A549 (cell line): ENCODE results near the gene KDELR3.

Experiments
- CBX2 ChIP-seq: fragments of 200-600 bp; sonication (generic); IDR thresholded peaks from 2 replicates; pipeline ENCODE4 v1.6.1; 2016; ENCODE audit warnings: low read depth, mild to moderate bottlenecking, borderline replicate concordance
- CEBPB ChIP-seq, 2 experiments: fragments of >200 bp in 1 of 2; sonication (Bioruptor Twin) in 1 of 2; formaldehyde crosslinking in 1 of 2; IDR thresholded peaks; 2 replicates each; pipeline ENCODE4 v1.6.1; 2012 to 2016
- EP300 ChIP-seq, 2 experiments: fragments of >200 bp; sonication (Bioruptor Twin); formaldehyde crosslinking; IDR thresholded peaks; 2 replicates in 1 of 2; 3 replicates in 1 of 2; pipeline ENCODE4 v1.6.1; 2016 to 2017
- JUN ChIP-seq, 2 experiments: fragments of >200 bp; sonication (Bioruptor Twin); formaldehyde crosslinking; IDR thresholded peaks; 2 replicates in 1 of 2; 3 replicates in 1 of 2; pipeline ENCODE4 v1.6.1; 2016 to 2017
- JUNB ChIP-seq: fragments of >200 bp; sonication (Bioruptor Twin); formaldehyde crosslinking; IDR thresholded peaks from 2 replicates; pipeline ENCODE4 v1.6.1; 2016
- KDM1A ChIP-seq: fragments of 200-600 bp; sonication (generic); IDR thresholded peaks from 2 replicates; pipeline ENCODE4 v1.6.1; 2016; ENCODE audit warnings: low read depth, mild to moderate bottlenecking
- POLR2A ChIP-seq: IDR thresholded peaks from 2 replicates; pipeline ENCODE4 v1.6.1; 2012; ENCODE audit warnings: mild to moderate bottlenecking, low read length
- POLR2AphosphoS2 ChIP-seq: conservative IDR thresholded peaks from 2 replicates; pipeline ENCODE4 v1.6.1; 2012; ENCODE audit warnings: low read length, improper control_type of control experiment, inconsistent platforms
- RAD21 ChIP-seq, 2 experiments: fragments of >200 bp in 1 of 2; sonication (Bioruptor Twin) in 1 of 2; formaldehyde crosslinking in 1 of 2; IDR thresholded peaks in 1 of 2; conservative IDR thresholded peaks in 1 of 2; 2 replicates in 1 of 2; 3 replicates in 1 of 2; pipeline ENCODE4 v1.6.1; 2012 to 2018; ENCODE audit warnings: inconsistent platforms in 1 of 2
- RCOR1 ChIP-seq: fragments of 150-350 bp; IDR thresholded peaks from 2 replicates; pipeline ENCODE4 v1.6.1; 2014; ENCODE audit warnings: antibody characterized with exemption, low read length, low read depth
- ZC3H11A ChIP-seq: fragments of 450-650 bp; IDR thresholded peaks from 2 replicates; pipeline ENCODE4 v1.6.1; 2014; ENCODE audit warnings: antibody characterized with exemption, mild to moderate bottlenecking
- TF ChIP-seq, protein P1 (sequence below): fragments of >200 bp; sonication (Bioruptor Twin); formaldehyde crosslinking; IDR thresholded peaks from 3 replicates; pipeline ENCODE4 v1.5.1; 2016

DNA sequence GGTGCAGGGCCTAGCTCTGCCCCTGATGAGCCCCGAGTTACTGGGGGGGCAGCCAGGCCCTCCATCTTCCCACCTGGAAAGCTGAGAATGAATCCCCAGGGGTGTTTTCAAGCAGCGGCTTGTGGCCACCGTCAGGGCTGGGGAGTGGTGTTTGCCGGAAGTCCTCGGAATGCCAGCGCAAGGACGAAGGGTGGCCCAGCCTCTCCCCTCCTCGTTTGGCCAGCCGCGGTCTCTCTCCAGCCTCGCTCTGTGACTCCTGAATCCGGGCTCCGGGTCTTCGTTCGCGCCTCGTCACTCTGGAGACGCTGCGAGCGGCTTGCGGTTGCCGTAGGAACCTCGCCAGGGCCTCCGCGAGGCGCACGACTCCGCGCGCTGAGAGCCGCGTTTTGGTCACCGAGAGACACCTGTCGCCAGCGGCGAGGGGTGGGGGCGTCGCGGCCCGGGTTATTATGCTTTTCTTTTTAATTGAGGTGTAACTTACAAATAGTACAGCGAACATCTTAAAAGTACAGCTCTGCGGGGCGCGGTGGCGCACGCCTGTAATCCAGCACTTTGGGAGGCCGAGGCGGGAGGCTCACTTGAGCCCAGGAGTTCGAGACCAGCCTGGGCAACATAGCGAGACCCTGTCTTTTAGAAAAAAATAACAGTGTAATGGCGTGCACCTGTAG, 6.3 kb upstream of the KDELR3 start:
- no peak for TF ChIP-seq KDM1A
- no peak for TF ChIP-seq CEBPB (IDR thresholded peaks at IDR 0.05)
- TF ChIP-seq, protein P1, sequence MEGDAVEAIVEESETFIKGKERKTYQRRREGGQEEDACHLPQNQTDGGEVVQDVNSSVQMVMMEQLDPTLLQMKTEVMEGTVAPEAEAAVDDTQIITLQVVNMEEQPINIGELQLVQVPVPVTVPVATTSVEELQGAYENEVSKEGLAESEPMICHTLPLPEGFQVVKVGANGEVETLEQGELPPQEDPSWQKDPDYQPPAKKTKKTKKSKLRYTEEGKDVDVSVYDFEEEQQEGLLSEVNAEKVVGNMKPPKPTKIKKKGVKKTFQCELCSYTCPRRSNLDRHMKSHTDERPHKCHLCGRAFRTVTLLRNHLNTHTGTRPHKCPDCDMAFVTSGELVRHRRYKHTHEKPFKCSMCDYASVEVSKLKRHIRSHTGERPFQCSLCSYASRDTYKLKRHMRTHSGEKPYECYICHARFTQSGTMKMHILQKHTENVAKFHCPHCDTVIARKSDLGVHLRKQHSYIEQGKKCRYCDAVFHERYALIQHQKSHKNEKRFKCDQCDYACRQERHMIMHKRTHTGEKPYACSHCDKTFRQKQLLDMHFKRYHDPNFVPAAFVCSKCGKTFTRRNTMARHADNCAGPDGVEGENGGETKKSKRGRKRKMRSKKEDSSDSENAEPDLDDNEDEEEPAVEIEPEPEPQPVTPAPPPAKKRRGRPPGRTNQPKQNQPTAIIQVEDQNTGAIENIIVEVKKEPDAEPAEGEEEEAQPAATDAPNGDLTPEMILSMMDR, result no peak
- TF ChIP-seq POLR2A, result no peak
- TF ChIP-seq RAD21 (conservative IDR thresholded peaks at IDR 0.05 in 1 of 2, IDR thresholded peaks at IDR 0.05 in 1 of 2), result no peak
- TF ChIP-seq EP300 (IDR thresholded peaks at IDR 0.05), result no peak
- no peak for TF ChIP-seq POLR2AphosphoS2
- TF ChIP-seq CBX2, result no peak
- no peak for TF ChIP-seq JUNB
- TF ChIP-seq RCOR1, result no peak
- TF ChIP-seq JUN (IDR thresholded peaks at IDR 0.05), result no peak
- no peak for TF ChIP-seq ZC3H11A
